NB4 (cell line): ENCODE data around the gene TBCB.
"Not testable (repeated sequence)": the region's sequence is repeated elsewhere in the genome, so short reads cannot be mapped to it uniquely, and the experiment has no call there.

Experiments
- CTCF ChIP-seq: IDR thresholded peaks from one replicate; pipeline ENCODE4 v1.5.1; 2012; ENCODE audit warnings: low read depth, low read length
- POLR2A ChIP-seq: IDR thresholded peaks from 2 replicates; pipeline ENCODE4 v1.6.1; 2011; ENCODE audit warnings: mild to moderate bottlenecking; ENCODE audit not compliant: insufficient read length; ENCODE audit errors: extremely low read depth

GRCh38 chr19:36131221-36131620 lies 16.0 kb downstream of the TBCB start:
- TF ChIP-seq CTCF, POLR2A: not testable (repeated sequence)
